NOMO-1 treated with DMSO at 0.1 percent for 48 hours (cell line): ENCODE results near the gene CYB5R2.

Experiments used
- DNase-seq: peaks from one replicate; lab custom pipeline; 2025; ENCODE audit not compliant: unreplicated experiment; lab: John Stamatoyannopoulos, UW

CYB5R2 gene

DNA sequence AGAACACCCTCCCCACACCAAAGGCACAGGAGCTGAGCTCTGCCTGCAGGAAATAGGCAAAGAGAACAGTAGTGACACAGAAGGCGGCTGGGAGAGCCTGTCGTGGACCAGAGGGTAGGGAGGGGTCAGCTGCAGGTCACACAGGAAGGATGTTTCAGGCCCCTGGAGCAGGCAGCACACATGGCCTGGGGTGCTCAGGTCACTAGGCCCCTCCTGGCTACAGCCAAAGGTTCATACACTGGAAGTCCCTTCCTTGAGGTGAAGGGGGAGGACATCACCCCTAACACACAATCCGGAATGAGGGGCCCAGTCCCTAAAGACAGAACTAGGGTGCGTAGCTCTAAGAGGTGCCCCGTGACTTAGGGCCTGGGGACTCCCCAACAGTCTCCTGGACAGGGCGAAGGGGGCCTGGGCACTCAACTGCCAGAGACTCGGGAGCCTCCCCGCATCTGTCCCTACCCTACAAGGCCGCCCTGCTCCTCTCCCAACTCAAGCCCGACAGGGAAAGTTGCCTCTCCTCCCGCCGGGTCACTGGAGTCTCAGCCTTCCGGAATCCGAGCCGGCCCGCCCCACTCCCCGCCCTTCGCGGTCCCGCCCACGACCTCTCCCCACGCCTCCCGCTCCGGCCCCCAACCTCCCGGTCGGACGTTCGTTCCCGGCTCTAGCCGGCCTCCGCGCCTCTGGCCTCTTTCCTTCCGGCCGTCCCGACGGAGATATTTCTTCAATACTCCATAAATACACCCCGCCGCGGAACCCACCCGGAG is at the start of gene CYB5R2:
TSS of gene CYB5R2 (minus strand) at position 541 of the 764 bp plus-strand sequence. CDS start 675 bp downstream, outside the sequence.
- DNase-seq: peak; percentile 44

DNA sequence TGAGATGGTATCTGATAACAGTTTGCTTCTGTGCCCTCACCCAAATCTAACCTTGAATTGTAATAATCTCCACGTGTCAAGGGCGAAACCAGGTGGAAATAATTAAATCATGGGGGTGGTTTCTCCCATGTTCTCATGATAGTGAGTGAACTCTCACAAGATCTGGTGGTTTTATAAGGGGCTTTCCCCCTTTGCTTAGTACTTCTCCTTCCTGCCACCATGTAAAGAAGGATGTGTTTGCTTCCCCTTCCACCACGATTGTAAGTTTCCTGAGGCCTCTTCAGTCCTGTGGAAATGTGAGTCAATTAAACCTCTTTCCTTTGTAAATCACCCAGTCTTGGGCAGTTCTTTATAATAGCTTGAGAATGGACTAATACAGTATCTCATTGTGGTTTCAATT is 41.5 kb upstream of the CYB5R2 start:
- no peak for DNase-seq

DNA sequence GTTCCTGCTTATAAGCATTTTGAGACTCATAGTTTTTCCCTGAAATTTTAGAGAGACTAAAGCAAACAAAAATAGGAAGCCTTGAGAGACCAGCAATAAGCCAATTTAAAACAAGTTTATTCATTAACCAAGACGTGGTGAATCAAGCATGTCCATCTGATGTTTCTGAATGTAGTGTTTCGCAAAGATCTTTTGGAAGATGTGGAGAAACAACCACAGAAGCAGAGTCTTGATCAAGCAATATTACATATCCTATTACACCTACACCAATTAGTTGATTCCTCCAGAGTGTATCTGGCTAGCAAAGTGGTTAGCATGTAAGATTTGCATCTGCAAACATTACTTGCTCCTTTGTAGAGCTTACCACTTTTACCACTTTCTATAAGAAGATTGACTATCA is 33.1 kb upstream of the CYB5R2 start, which contains the start of gene OVCH2:
TSS of gene OVCH2 (minus strand) at position 101 of the 400 bp plus-strand sequence. CDS start at position 18, 83 bp downstream.
- no peak for DNase-seq

DNA sequence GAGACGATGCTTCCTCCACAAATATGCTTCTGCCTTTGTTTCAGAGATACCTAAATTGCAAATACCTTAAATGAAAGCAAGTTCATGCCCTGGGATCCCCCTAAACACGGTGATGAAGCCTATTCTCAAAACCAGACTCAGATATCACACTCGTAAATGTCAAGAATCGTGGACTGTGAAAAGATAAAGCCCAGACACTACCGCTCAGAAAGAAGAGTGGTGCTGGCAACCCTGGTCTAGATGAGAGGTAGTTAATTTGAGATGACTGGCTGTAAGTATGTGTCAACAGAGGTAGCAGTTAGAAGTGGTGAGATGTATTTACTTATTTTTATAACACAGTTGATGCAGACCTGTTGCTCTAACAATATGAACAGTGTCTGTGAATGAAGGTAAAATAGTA is 30.4 kb upstream of the CYB5R2 start:
- DNase-seq: no peak

DNA sequence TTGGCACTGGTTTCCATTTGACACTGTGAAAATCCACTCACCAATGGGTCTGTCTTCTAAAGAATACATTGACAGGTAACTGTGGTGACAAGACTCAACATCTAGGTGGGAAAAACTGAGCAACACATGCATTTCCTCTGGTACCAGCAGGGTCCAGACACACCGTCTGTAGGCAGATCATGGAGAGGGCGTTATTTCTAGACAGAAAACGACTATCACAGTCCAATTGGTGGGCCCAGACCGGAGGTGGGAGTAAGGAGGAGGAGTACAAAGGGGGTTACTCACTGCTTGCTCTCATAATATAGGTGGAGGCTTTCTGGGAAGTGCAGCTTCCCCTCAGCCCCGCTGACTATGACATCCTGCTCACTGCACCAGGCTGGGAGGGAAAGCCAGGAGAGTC is 23.1 kb upstream of the CYB5R2 start:
- DNase-seq: no peak

DNA sequence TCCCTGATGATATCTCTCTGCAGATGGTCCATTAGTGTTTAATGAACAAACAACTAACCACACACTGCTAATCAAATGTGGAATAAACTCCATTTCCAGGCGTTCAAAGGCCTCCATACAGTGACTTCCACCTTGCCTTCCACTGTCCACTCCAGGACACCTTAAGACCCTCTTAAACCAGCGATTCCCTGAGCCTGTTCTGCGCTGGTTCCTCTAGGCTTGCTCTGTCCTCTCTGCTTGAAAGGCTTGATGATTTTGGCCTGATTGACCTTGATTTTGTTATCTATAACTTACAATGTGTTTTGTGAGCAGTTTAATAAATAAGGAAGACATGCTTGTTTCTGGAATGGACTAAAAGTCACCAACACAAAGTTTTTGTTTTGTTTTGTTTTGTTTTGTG is 20.9 kb upstream of the CYB5R2 start:
- no peak for DNase-seq

DNA sequence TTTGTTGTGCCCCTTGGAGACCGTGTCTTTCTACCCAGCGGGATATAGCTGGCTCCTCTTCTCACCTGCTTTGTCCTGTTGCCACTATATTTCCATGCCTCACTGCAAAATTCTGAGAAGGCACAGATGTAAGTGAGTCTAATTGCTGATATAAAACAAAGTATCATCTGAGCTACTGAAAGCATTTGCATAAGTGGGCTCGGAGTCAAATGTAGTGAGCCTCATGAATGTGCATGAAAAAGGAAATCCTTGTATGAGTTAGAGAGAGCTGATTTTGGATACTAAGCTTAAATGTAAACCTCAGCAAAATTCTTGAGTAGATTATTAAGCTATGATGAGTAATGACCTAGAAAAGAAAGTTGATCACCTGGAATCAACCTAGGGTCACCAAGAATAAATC is 19.1 kb upstream of the CYB5R2 start:
- no peak for DNase-seq

DNA sequence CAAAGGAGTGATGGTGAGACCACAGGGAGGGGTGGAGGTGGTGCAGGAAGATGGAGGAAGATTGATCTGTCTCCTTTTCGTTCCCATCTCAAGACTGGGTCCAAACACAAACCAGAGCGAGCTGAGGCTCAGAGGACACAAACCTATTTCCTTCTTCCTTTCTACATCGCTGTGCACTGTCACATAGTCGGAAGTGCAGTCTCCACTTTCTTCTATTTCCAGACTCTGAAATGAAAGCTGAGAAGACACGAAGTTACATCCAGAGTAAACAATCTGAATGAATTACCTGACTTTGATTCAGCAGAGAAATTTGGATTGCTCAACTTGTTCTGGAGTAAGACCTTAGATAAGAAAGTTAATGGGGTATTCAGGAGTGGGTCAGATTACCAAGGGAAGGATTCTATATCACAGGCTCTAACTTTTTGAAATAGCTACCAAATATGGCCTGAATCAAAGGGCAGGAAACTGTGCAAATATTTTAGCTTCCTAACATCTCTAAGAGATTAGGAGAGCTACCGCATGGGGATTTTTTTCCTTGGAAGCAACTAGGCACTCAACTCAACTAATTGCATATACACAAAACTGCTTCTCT is 18.6 kb upstream of the CYB5R2 start:
- DNase-seq: no peak

DNA sequence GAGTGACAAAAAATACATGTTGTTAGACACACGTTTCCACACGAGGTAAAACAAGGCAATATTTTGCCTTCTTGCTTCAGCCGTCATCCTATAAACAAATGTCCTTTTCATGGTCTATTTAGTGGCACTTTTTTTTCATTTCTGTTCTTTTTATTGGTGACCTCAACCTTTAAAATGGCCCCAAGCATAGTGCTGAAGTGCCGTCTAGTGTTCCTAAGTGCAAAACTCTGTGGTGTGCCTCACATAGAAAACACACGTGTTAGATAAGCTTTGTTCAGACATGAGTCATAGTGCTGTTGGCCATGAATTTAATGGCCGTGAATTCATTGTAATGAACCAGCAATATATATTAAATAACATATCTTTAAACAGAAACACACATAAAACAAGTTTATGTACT is 17.3 kb upstream of the CYB5R2 start:
- no peak for DNase-seq

DNA sequence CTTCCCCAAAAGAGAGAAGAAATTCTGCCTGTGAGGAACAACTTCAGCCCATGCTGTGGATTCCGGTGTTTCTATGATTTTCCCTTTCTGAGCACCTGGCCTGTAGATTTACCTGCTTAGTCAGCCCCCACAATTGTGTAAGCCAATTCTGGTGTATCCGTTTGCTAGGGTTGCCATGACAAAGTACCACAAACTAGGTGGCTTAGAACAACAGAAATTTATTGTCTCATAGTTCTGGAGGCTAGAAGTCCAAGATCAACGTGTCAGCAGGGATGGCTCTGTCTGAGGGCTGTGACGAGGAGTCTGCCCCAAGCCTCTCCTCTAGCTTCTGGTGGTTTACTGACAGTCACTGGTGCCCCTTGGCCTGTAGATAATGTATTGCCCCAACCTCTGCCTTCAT is 15.9 kb upstream of the CYB5R2 start:
- DNase-seq: no peak

DNA sequence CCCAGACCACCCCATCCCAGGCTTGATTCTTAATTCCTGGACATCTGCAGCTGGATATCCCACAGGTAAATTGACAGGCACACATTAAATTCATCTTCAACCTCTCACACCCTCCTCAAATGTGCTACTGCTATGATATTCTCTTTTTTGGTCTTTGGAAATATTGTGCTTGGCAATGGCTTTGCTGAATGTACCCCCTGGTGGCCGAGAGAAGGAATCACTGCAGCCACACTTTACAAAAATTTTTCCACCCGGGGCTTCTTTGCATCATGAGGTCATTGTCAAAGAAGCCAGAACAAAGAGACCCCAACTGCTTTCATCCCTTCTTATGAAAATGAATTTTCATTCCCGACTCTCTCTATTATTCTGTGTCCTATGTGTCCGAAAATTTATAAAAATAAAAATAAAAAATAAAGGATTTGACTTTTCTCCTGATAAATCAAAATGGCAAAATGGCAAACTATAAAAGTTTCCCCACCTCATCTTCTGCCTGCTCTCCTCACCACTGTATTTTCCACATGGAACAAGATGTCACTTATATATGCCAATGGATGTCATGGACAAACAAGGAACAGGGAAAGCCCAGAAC is 15.0 kb upstream of the CYB5R2 start:
- DNase-seq: peak; percentile 53

DNA sequence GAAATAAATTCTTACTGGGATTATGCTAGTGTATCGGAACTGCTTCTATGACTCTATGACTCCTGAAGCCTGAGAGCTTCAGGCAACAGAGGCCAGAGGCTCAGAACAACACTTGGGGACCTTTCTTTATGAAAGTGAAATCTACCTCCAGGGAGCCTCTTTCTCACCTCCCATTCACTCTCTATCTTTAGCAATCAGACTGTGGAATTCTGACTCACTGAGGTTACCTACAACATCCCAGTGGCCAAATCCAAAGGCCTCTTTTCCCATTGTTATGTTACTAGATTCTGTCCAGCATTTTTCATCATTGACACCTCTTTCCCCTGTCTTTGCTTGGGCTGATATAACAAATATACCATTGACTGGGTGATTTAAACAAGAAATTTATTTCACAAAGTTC is 14.1 kb upstream of the CYB5R2 start:
- DNase-seq: no peak

DNA sequence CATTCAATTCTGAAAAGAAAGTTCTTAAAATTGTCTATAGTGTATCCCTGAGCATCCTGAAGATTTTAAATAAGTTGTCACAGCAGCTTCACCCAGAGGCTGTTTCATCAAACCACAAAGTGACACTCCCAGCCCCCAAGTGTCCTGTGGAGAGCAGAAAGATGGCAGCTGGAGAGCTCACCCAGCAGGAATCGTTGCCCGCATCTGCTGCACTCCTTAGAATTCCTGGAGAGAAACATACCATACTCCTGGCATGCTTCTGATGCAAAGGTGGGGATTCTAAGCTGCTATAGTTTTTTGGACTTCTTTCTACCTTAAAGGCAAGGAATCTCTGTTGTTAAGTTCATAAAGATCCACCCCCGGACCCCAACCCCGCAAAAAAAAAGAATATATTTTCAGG is 13.5 kb upstream of the CYB5R2 start:
- no peak for DNase-seq

DNA sequence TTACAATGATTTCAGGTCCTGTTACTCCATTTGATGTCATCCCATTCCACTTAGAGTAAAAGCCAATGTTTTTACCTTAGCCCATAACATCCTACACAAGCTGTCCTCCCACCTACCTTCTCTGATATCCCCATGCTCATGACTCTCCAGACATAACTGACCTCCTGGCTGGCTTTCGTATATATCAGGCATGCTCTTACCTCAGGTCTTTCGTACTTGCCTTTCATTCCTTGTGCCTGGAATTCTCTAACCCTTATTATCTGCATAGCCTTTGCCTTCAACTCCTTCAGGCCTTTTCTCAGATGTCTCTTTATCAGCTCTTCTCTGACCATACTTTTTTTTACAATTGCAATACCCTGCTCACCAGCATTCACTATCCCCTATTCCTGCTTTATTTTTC is 10.3 kb upstream of the CYB5R2 start:
- DNase-seq: no peak

DNA sequence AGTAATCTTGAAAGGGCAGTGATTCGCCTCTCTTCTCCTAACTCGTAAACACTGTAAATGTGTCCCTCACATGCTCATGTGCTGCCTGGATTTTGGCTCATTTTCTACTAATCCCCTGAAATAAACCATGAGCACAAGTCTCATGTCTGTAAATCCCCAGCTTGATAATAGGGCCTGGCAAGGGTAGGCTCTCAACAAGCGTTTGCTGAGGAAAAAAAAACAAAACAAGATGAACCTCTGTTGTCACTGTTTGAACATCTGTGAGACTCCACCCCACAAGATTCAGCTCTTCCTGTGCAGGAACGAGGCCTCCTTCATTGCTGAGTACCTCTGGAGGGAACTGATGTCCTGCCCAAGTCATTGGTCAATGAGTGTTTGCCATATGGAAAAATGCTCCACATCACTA is 4.5 kb upstream of the CYB5R2 start:
- DNase-seq: no peak

DNA sequence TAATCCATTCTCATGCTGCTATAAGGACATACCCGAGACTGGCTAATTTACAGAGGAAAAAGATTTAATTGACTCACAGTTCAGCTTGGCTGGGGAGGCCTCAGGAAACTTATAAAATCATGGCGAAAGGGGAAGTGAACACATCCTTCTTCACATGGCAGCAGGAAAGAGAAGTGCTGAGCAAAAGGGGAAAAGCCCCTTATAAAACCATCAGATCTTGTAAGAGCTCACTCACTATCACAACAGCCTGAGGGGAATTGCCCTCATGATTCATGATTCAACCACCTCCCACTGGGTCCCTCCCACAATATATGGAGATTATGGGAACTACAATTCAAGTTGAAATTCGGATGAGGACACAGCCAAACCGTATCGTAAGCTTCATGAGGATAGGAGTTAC is 3.8 kb upstream of the CYB5R2 start:
- DNase-seq: peak; percentile 13

DNA sequence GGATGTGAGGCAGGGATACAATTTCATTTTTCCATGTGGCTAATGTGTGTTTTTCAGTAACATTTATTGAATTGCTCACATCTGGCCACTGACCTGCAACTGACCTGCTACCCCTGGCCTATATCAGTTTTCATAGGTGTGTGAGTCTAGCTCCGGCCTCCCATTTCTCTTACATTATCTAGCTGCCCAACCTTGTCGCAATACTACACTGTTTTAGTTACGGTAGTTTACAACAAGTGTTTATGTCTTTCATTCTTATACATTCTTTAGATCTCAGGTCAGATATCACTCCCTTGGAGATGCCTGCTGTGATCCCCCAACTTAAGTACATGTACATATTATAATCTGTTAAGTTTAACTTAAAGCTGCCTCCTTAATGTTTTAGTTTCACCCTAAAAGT is 2.3 kb upstream of the CYB5R2 start:
- DNase-seq: no peak

DNA sequence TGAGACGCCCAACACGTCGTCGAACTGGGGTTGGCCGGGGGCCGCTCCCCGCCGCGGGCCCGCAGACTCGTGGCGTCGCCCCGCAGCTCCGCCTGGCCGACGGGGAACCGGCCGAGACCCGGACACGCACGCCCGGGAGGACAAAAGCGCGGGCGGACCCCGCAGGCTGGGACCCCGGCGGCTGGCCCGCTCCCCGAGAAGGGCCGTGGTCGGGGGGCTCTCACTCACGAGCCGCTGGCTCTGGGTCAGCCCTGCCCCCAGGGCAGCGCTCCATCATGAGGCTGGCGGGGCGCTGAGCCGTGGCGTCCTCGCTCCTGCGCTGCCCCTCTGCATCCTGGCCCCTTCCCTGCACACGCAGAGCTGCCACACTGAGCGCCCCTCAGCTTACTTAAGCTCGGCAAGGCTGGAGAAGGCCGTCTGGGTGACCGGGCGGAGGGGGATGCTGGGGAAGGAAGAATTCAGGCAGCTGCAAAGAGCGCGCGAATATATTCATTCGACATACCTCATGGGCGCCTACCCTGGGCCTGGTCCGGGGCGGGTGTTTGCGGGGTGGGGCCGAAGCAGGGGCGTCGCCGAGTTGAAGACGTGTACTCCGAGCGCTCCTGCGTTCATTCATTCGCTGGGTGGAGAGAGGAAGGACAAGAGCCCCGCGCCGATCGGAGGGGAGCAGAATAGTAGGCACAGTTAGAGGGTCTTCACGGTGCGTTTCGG is 579 bp upstream of the CYB5R2 start:
- peak; percentile 66 for DNase-seq

DNA sequence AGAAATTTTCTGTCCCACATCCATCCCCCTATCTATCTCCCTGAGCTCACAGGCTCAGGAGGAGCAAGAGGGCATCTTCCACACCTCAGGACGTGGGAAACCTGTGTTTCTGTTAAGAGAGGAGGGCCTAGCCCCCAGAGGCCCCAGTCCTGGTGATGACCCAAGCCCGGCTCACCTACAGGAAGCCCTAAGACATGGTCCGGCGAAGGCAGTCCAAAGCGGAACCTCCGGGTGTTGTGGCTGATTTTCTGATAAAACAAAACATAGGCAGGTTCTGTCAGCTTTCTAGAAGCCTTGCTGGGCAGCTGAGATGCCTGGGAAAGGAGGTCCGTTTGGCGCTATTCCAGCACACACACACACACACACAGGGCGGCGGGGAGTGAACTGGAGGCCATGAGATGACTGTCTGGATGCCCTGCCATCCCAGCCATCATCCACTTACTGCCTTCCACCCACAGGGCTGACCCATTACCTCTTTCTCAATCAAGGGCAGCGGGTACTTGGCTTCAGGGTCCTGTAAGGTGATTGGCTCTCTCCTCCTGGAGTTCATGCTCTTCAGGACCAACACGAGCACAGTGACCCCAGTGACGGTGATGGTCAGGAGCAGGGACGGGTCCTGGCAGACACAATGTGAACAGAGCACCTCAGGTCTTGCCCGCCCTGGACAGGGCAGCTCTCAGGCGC is 882 bp downstream of the CYB5R2 start:
- DNase-seq: no peak

DNA sequence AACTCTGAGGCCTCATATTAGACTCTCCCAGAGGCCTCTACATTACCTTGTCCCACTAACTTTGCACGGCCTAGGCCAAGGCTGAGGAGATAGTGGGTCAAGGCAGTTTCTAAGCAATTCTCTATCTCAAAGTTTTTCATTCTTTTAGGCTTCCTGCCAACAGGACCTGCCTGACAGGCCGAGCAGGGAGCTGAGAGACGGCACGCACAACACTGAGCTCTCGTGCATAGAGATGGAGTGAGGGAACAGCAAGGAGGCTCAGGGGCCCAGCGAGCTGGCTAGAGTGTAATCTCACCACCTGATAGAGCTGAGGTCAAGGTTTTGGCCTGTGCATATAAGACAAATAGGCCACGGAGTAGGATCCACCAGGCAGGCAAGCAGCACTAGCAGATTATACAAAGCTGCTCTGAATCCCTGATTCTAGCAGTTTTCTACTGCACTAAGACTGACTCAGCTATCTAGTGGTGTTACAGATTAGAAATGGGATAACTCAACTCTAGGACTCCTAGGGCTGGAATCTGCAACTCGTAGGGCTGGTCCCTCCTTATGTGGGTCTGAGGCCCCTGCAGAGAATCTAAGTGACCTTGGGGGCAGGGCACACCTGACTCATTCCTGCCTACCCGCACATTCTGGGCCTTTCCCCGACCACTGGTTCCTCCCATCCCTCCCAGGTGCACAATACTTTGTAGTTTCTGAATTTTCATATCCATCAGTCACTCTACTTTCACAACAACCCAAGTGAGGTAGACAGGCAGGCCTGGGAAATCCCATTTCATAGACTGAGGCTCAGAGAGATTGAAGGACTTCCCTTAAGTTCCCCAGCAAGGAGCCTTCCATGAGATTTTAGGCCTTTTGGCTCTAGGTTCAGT is 1.7 kb downstream of the CYB5R2 start:
- DNase-seq: no peak
